ENCODE data around the gene KCNMA1.

- no peak for TF ChIP-seq GATA2 (IDR thresholded peaks at IDR 0.05; ENCODE audit: low read depth, low read length)
- TF ChIP-seq GATA3 (IDR thresholded peaks at IDR 0.05; ENCODE audit: low read depth, low read length), result no peak
These were observed 480.2 kb downstream of the KCNMA1 start for GRCh38 chr10:77157248-77158019.

Measured in SH-SY5Y (cell line).